ENCODE measurements around the gene RAB14.

Gene RAB14

GRCh38 chr9:121218357-121219027 is 16.8 kb upstream of the RAB14 start:
- no peak for DNase-seq

- DNase-seq = no peak
These were observed 16.1 kb upstream of the RAB14 start for GRCh38 chr9:121217609-121218292.

GRCh38 chr9:121216271-121216805 is 14.7 kb upstream of the RAB14 start:
- DNase-seq = no peak

GRCh38 chr9:121214005-121214404 is 12.3 kb upstream of the RAB14 start:
- no peak for DNase-seq

GRCh38 chr9:121213136-121213806 is 11.6 kb upstream of the RAB14 start:
- DNase-seq = peak; percentile 87

- DNase-seq = no peak
These were observed 8.9 kb upstream of the RAB14 start for GRCh38 chr9:121210536-121210935.

- DNase-seq = no peak
These were observed 5.8 kb upstream of the RAB14 start for GRCh38 chr9:121207371-121207940.

- DNase-seq = no peak
These were observed 5.1 kb upstream of the RAB14 start for GRCh38 chr9:121206516-121207370.

GRCh38 chr9:121204611-121205010 is 2.9 kb upstream of the RAB14 start:
- DNase-seq = no peak

- no peak for DNase-seq
These were observed 2.5 kb upstream of the RAB14 start for GRCh38 chr9:121204121-121204520.

GRCh38 chr9:121201045-121201737 is 478 bp downstream of the RAB14 start:
- no peak for DNase-seq

- DNase-seq = no peak
These were observed 1.3 kb downstream of the RAB14 start for GRCh38 chr9:121200356-121200755.

- no peak for DNase-seq
These were observed 1.7 kb downstream of the RAB14 start for GRCh38 chr9:121199921-121200320.

- DNase-seq = no peak
These were observed 3.1 kb downstream of the RAB14 start for GRCh38 chr9:121198512-121199042.

- DNase-seq = no peak
These were observed 4.5 kb downstream of the RAB14 start for GRCh38 chr9:121197132-121197531.

GRCh38 chr9:121196389-121196788 is 5.3 kb downstream of the RAB14 start:
- no peak for DNase-seq

- DNase-seq = no peak
These were observed 6.9 kb downstream of the RAB14 start for GRCh38 chr9:121194730-121195129.

GRCh38 chr9:121192959-121193640 is 8.6 kb downstream of the RAB14 start:
- DNase-seq = no peak

- DNase-seq = no peak
These were observed 9.2 kb downstream of the RAB14 start for GRCh38 chr9:121192518-121192917.

GRCh38 chr9:121191235-121191634 is 10.4 kb downstream of the RAB14 start:
- no peak for DNase-seq

GRCh38 chr9:121189660-121190059 is 12.0 kb downstream of the RAB14 start:
- no peak for DNase-seq

All from DMS153 (cell line).